GM13976 (cell line): ENCODE data around the gene SNX21.

ENCODE experiments used
- DNase-seq: peaks from one replicate; pipeline ENCODE4 v3.0.0; 2012; ENCODE audit warnings: low spot score
- in situ Hi-C: fragments of 300-500 bp; cut with MboI; formaldehyde crosslinking; loops from one replicate; pipeline ENCODE4 v1.12.0; 2022; ENCODE audit warnings: low sequenced_read_pairs, mixed read lengths, inconsistent platforms; ENCODE audit not compliant: unreplicated experiment
- TF ChIP-seq, protein P1 (sequence below): IDR thresholded peaks from 2 replicates; pipeline ENCODE4 v1.5.1; 2012; ENCODE audit warnings: borderline replicate concordance, mild to moderate bottlenecking; ENCODE audit not compliant: insufficient read depth; ENCODE audit errors: extremely low read depth, missing control alignments, control extremely low read depth

Gene SNX21

DNA sequence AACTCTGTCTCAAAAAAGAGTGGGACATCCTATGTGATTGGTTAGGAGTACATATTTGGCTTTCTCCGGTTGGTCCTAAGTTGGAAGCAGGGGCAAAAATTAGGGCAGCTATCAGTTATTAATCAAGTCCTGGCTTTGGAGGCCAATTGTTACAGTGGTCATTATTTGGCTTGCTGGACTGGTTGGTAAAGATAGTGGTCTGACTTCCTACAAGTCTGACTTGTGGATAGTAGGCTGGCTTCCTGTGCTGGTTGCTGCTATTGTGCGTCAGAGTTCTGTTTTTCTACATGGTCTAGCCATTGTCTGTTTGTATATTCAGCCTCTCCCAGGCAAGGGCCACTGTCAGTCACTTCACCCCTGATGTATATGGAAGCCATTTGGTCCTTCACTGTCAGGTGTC, 16.6 kb downstream of the SNX21 start:
- TF ChIP-seq, protein P1, sequence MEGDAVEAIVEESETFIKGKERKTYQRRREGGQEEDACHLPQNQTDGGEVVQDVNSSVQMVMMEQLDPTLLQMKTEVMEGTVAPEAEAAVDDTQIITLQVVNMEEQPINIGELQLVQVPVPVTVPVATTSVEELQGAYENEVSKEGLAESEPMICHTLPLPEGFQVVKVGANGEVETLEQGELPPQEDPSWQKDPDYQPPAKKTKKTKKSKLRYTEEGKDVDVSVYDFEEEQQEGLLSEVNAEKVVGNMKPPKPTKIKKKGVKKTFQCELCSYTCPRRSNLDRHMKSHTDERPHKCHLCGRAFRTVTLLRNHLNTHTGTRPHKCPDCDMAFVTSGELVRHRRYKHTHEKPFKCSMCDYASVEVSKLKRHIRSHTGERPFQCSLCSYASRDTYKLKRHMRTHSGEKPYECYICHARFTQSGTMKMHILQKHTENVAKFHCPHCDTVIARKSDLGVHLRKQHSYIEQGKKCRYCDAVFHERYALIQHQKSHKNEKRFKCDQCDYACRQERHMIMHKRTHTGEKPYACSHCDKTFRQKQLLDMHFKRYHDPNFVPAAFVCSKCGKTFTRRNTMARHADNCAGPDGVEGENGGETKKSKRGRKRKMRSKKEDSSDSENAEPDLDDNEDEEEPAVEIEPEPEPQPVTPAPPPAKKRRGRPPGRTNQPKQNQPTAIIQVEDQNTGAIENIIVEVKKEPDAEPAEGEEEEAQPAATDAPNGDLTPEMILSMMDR, result no peak
- in situ Hi-C loops, result no loop called here
- DNase-seq, result no peak

DNA sequence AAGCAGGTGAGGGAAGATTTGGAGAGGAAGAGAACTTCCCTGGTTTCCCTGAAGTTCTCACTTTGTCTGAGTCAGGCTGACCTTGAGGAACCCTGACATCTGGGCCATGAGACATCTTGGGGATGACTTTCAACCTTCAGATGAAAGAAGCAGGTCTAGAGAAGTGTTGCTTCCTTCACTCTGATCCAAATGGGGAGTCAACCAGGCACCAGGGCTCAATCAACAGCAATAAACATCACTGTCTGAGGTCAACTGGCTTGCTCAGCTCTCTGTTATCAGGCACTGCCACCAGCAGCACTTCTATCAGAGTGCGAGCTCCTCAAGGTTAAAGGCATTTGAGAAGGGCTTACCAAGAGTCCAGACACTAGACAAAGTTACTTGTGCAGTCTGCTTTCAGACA, 17.3 kb downstream of the SNX21 start:
- no peak for DNase-seq
- TF ChIP-seq, protein P1, result no peak
- in situ Hi-C loops, result no loop called here

DNA sequence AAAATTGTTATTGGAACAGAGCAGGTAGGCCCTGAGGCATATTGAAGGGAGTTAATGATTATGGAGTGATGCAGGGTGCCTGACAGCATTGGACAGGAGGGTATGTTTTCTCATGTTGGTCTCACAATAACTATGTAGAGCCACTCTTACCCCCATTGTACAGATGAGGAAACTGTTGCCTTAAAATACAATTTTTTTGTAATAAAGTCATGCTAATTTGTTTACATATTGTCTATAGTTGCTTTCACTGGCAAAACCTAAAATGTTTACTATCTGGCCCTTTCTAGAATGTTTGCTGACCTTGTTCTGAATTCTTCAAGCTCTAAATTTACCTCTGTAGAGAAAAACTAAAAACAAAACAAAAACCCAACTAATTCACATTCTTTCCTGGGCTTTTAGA, 17.9 kb downstream of the SNX21 start:
- TF ChIP-seq, protein P1, result no peak

DNA sequence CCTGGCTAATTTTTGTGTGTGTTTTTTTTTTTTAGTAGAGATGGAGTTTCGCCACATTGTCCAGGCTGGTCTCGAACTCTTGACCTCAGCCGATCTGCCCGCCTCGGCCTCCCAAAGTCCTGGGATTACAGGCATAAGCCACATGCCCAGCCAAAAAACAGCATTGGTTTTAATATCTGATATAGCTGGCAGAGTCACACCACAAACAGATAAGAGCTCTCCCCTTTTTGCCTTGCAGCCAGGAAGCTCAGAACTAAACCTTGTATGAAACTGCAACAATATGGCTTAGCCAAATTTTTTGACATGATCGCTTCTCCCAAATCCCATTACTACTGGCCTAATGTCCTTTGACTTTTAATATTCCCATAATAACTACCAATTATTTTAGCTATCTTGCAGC, 18.7 kb downstream of the SNX21 start:
- in situ Hi-C loops, result no loop called here
- DNase-seq, result no peak
- TF ChIP-seq, protein P1, result no peak

More for the DNA sequence above, 17.9 kb downstream of the SNX21 start:
- in situ Hi-C loops, result no loop called here
- no peak for DNase-seq

DNA sequence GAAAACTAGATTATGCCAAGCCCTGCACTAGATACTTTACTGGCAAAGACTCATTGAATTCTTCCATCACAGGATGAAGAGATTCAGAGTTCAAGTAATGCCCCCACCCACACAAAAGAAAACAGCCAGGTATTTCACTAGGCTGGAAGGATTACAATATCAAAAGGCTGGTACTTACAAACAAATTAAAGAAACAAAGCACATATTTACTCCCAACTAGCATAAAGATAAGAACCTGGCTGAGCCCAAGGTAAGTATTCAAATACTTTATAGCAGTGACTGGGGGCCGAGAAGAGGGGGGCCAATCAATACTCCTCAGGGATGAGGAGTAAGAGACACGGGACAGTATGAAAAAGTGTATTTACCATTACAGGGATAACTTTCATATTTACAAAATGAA, 19.9 kb downstream of the SNX21 start:
- TF ChIP-seq, protein P1, result no peak
- DNase-seq, result no peak
- in situ Hi-C loops, result no loop called here

DNA sequence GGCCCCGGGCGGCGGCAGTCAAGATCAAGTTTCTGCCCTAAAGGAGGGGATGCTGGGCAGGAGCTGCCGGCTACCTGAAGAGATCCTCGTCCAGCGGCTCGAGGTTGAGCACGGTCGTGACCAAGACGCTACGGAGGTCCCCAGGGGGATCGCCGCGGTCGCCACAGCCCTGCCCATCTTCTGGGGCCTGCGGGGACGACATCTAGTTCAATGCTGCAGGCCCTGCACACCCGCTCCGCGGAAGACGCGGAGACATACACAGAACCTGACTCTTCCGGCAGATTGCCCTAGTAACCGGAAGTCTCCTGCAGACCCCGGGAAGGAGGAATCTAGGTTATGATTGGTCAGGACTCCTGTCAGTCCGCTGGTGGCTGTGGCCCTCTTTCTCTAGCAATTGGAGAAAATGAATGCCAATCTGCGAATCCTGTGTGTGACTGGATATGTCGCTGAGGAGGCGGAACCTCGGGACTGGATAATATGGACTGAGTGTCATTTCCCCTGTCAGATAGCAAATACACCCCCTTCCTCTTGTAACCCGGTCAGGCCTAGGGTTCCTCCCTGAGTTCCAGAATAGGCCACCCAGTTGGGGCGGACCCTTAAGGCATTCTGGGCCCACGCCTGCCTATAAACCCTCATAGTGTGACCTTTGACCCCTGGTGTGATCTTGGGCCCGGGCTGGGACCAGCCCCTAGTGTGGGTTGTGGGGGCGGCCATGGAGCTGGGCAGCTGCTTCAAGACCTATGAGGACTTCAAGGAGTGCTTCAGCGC, 23.7 kb downstream of the SNX21 start, which contains the start of the genes ACOT8 and ZSWIM3:
TSS of gene ACOT8 (minus strand) at position 279 of the 768 bp plus-strand sequence. CDS start at position 202, 77 bp downstream.
TSS of gene ZSWIM3 (plus strand) at position 501 of the 768 bp plus-strand sequence. CDS start at position 713, 212 bp downstream.
- in situ Hi-C loops, result no loop called here
- TF ChIP-seq, protein P1, result no peak
- DNase-seq, result peak; percentile 100
